ENCODE results near the gene THPO. TPM values are rescaled to one million over a fixed set of nuclear protein-coding genes. Genes with fewer than 3 reads are reported as not detected.

The THPO gene
- total and polyA plus RNA-seq, 7 donors, result 0.25 to 0.36 TPM; not detected in 5

GRCh38 chr3:184417619-184418327 lies 39.8 kb upstream of the THPO start:
- TF ChIP-seq CTCF (IDR thresholded peaks at IDR 0.05), result peak; percentile 45 to 69 (median 64)
- no peak for TF ChIP-seq POLR2AphosphoS5 (IDR thresholded peaks at IDR 0.05)
- Histone ChIP-seq H3K9me3 (peaks cover 0 to 3% (median 1%) of the 10 kb centered on the region in 4 donors), H3K36me3 (no peaks in the 10 kb centered on the region), H3K4me1 (no peaks in the 10 kb centered on the region), H3K27ac (no peak overlapping the region), H3K27me3 (no peaks in the 10 kb centered on the region), H3K4me3 (no peak overlapping the region)
- DNase-seq, result peak; percentile 81
- intact Hi-C loops (cut with DNase I), result loop anchor here (5.0 kb wide), 1 partner anchor 125 kb away; no protein-coding TSS in a partner anchor
- WGBS, 2 donors, result 24 to 36% methylated on average over 14 of the region's 14 CpGs

GRCh38 chr3:184415203-184415490 lies 37.1 kb upstream of the THPO start:
- H3K4me3 ChIP-seq, result no peak overlapping the region
- TF ChIP-seq CTCF (IDR thresholded peaks at IDR 0.05) (no peak), POLR2AphosphoS5 (IDR thresholded peaks at IDR 0.05) (no peak), POLR2A (IDR thresholded peaks at IDR 0.05) (no peak), EP300 (IDR thresholded peaks at IDR 0.05) (no peak)
- no peak for DNase-seq
- no peaks in the 10 kb centered on the region for H3K36me3 ChIP-seq
- no peaks in the 10 kb centered on the region for H3K27me3 ChIP-seq
- H3K9me3 ChIP-seq, result no peaks in the 10 kb centered on the region
- H3K4me1 ChIP-seq, result no peaks in the 10 kb centered on the region
- intact Hi-C loops (cut with DNase I), result loop anchor here (5.0 kb wide), 1 partner anchor 127 kb away; no protein-coding TSS in a partner anchor
- H3K27ac ChIP-seq, result no peak overlapping the region
- WGBS, 2 donors, result 83 to 90% methylated on average over 4 of the region's 4 CpGs

- TF ChIP-seq EP300 (IDR thresholded peaks at IDR 0.05) (no peak), POLR2A (IDR thresholded peaks at IDR 0.05) (no peak), CTCF (IDR thresholded peaks at IDR 0.05) (no peak), POLR2AphosphoS5 (IDR thresholded peaks at IDR 0.05) (no peak)
- Histone ChIP-seq H3K27me3 (no peaks in the 10 kb centered on the region), H3K4me3 (no peak overlapping the region), H3K4me1 (no peaks in the 10 kb centered on the region), H3K9me3 (no peaks in the 10 kb centered on the region), H3K36me3 (no peaks in the 10 kb centered on the region), H3K27ac (no peak overlapping the region)
- no peak for DNase-seq
- intact Hi-C loops (cut with DNase I), result loop anchor here (5.0 kb wide), 1 partner anchor 128 kb away; no protein-coding TSS in a partner anchor
- 80 to 89% methylated on average over 16 of the region's 16 CpGs for whole genome bisulfite sequencing, 2 donors
Observed at GRCh38 chr3:184414418-184415202, 36.6 kb upstream of the THPO start.

GRCh38 chr3:184409946-184410500 lies 32.0 kb upstream of the THPO start:
- no peak overlapping the region for H3K27ac ChIP-seq
- H3K27me3 ChIP-seq, result no peaks in the 10 kb centered on the region
- H3K4me1 ChIP-seq, result no peaks in the 10 kb centered on the region
- no peak for TF ChIP-seq CTCF (IDR thresholded peaks at IDR 0.05)
- no peak for TF ChIP-seq POLR2A (IDR thresholded peaks at IDR 0.05)
- TF ChIP-seq POLR2AphosphoS5 (IDR thresholded peaks at IDR 0.05), result no peak
- TF ChIP-seq EP300 (IDR thresholded peaks at IDR 0.05), result no peak
- DNase-seq, result no peak
- no peaks in the 10 kb centered on the region for H3K9me3 ChIP-seq
- H3K4me3 ChIP-seq, result no peak overlapping the region
- intact Hi-C loops (cut with DNase I), result no loop called here
- no peaks in the 10 kb centered on the region for H3K36me3 ChIP-seq
- 67 to 75% methylated on average over 12 of the region's 12 CpGs for WGBS, 2 donors
